NCI-H146 treated with DMSO at 0.1 percent for 48 hours (cell line): ENCODE measurements around the gene PRKCA.

Source experiments
- DNase-seq: peaks from one replicate; lab custom pipeline; 2025; ENCODE audit not compliant: unreplicated experiment; lab: John Stamatoyannopoulos, UW

The PRKCA gene

DNA sequence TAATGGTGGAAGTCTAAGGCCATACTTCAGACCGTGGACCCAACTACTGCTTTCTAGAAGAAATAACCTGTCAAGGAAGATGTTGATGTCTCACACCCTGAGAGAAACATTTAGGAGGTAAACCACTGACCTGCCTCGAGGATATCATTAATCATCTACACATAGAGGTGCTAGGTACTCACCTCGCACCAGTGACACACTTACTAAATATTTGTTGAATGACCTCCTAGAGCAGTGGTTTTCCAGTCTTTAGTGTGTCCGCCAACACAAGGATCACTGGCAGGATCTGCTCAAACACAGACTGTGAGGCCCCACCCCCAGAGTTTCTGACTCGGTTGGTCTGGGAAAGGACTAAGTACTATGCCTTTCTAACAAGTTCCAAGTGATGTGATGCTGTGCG lies 335.1 kb downstream of the PRKCA start:
- no peak for DNase-seq

DNA sequence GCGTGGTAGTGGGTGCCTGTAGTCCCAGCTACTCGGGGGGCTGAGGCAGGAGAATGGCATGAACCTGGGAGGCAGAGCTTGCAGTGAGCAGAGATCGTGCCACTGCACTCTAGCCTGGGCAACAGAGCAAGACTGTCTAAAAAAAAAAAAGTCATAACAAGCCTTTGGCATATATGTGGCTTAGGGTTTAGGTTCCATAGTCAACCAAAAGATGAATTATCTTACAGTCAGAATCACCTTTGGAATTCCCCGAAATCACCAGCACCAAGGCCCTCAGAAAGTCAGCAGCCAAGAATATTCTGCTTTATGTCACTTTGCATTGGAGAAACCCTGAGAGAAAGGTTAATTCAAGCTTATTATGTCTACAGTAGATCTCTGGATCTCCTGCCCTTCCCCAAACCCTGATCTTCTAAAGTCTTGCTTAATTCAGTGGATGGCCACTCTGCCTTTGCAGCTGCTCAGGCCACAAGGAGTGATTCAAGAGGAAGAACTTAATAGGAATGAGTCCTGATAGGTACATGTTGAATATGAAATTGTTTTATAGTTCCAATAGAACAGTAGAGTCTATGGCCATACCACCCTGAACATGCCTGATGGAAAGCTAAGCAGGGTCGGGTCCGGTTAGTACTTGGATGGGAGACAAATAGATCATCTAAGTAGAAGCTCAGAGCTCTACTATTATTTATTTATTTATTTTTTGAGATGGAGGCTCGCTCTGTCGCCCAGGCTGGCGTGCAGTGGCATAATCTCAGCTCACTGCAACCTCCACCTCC lies 336.5 kb downstream of the PRKCA start:
- no peak for DNase-seq

GRCh38 chr17:66643815-66644710 lies 341.6 kb downstream of the PRKCA start:
- no peak for DNase-seq

- no peak for DNase-seq
Observed at GRCh38 chr17:66645259-66645658, 342.8 kb downstream of the PRKCA start.

DNA sequence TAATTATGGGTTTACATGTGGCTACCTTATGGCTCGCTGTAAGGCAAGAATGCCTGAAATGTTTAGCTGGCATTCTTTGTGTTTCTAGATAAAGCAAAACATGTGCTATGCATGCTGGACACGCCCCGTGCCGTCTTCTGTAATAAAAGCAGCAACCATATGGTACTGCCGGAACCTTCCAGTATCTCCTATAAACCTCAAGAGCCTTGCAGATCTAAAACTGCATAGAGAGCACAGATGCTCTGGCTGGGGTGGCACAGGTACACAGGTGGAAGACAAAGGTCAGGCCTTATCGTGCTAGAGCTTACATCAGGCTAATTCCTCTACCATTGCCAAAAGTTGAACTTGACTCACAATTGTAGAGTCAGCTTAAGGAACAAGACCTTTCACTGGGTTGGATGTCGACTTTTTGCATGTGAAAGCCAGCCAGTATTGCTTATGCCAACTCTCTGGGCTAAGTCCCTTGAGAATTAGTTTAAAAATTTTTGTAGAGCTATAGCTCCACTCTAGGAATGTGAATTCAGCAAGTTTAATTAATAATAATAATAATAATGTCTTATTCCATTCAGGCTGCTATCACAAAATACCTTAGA lies 345.1 kb downstream of the PRKCA start:
- no peak for DNase-seq

GRCh38 chr17:66649818-66650543 lies 347.6 kb downstream of the PRKCA start:
- DNase-seq: no peak

- DNase-seq: no peak
Observed at GRCh38 chr17:66650544-66650877, 348.1 kb downstream of the PRKCA start.

DNA sequence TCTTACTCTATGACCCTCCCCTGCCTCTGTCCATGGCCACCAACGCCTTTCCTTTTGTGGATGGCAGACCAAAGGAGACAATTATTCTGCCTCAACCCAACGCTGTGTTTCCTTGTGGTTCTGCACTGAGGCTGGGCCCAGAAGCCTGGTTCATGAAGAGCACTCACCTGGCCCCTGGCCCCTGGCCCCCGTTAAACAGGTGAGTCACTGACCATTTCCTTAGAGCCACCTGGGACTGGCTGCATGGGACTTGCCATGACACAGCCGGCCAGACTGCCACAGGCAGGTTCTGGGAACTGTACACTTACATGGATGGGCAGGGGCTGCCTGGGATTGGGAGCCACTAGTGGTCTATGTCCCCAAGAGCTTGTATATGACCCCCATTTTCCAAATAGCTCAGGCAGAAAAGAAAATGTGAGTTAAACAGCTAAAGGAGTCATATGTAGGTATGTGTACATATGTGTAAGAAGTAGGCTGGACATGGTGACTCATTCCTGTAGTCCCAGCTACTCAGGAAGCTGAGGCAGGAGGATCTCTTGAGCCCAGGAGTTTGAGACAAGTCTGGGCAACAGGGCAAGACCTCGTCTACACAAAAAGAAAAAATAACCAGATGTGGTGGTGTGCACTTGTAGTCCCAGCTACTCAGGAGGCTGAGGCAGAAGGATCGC lies 350.6 kb downstream of the PRKCA start:
- DNase-seq: no peak

GRCh38 chr17:66654106-66654740 lies 351.8 kb downstream of the PRKCA start:
- no peak for DNase-seq

- DNase-seq: no peak
Observed at GRCh38 chr17:66654764-66655163, 352.4 kb downstream of the PRKCA start.

DNA sequence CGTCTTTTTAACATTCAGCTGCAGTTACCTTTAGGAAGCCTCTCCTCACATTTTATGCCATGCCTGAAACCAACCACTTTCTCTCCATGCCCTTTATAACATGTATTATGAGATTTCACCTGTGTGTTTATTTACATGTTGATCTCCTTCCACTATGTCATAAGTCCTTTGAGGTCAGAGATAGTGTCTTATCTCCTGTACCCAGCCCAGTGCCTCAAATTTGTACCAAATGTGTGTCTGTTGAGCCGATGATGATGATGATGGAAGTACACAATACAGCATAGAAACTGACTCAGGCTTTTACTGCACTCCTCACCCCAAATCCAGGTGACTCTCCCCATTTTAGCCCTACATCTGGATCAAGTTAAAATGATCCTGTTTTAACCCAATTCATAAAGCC lies 353.0 kb downstream of the PRKCA start:
- DNase-seq: no peak

GRCh38 chr17:66655861-66656260 lies 353.4 kb downstream of the PRKCA start:
- DNase-seq: no peak

GRCh38 chr17:66661411-66662256 lies 359.2 kb downstream of the PRKCA start:
- peak; percentile 40 for DNase-seq

DNA sequence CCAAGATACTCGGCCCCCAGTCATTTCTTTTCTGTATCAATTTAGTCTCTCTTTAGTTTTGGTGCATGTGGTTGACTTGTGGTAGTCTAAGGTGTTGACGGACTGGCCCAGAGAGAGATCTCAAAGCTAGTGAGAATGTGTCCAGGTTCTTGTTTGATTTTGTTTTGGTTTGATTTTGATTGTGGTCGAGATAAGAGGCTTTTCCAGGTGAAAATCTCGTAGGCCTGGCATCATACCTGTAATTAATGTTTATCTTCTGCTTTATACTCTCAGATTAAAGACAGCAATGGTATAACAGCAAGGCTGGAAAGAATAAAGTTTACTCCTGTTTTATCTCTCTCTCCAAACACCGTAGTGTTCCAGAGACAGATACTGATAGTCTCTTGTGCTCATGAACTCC lies 360.1 kb downstream of the PRKCA start:
- DNase-seq: no peak

DNA sequence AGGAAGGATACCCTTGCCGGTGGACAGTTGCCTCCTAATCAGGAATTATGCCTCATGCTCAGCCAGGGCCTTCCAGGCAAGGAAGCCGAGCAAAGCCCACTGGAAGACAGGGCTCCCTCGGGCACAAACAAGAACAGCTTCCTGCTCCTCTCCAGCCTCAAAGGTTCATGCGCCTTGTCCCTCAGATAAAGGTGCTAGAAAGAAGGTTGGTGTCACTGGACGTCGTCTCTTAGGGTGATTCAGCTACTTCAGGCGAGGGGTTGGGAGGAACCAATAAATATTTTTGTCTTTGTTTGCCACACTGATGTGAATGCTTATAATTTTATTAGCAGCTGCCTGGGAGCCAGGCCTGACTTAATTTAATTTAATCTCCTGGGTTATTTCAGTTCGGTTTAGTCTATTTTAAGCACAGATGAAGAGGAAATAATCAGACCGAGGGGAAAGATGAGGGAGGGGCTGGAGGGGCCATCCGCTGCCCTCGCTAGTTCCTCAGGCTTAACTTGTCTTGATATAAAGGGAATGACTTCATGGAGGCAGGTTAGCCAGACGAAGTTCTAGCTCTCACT lies 360.7 kb downstream of the PRKCA start:
- no peak for DNase-seq

DNA sequence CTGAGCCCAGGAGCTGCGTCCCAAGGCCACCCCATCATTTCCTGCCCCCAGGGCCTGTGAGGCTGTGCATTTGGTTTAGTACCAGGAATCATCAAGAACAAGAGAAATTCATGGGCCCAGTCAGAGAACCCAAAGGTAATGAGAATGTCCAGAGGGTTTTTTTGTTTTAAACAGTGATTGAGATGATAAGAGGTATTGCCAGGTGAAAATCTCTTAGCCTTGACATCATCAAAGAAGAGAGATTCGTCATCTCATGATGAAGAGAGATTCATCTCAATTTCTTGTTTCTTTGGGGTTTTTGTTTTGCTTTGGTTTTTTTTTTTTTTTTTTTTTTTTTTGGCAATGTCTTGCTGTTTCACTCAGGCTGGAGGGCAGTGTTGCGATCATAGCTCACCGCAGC lies 361.9 kb downstream of the PRKCA start:
- DNase-seq: no peak

- DNase-seq: no peak
Observed at GRCh38 chr17:66665194-66665593, 362.8 kb downstream of the PRKCA start.

- no peak for DNase-seq
Observed at GRCh38 chr17:66667090-66667489, 364.7 kb downstream of the PRKCA start.

DNA sequence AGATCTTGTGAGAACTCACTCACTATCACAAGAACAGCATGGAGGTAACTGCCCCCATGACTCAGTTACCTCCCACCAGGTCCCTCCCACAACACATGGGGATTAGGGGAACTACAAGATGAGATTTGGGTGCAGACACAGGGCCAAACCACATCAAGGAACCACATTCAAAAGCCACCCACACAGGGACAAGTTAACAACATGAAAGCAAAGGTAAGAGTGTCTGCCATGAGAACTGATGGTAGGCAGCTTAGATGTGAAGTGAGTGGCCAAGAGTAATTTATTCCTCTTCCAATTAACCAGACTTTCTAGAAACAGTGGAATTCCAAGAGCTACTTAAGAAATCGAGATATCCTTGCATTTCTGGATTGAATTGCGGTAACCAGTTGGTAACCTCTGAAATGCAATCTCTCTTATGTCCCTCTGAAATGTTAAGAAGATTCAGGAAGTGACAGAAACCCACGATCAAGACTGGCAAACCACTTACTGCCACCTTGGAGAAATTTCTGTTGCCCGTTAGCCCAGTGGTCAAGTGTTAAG lies 365.1 kb downstream of the PRKCA start:
- no peak for DNase-seq
